ENCODE data around the gene FBXL7. TPM values are rescaled to one million over a fixed set of nuclear protein-coding genes. Genes with fewer than 3 reads are reported as not detected.

Gene FBXL7
- total RNA-seq, 1 donor from 2014 or later: 12.8 TPM

- DNase-seq: no peak
Observed at GRCh38 chr5:15544039-15544438, 44.1 kb downstream of the FBXL7 start.

- DNase-seq: no peak
Observed at GRCh38 chr5:15545082-15545481, 45.1 kb downstream of the FBXL7 start.

DNA sequence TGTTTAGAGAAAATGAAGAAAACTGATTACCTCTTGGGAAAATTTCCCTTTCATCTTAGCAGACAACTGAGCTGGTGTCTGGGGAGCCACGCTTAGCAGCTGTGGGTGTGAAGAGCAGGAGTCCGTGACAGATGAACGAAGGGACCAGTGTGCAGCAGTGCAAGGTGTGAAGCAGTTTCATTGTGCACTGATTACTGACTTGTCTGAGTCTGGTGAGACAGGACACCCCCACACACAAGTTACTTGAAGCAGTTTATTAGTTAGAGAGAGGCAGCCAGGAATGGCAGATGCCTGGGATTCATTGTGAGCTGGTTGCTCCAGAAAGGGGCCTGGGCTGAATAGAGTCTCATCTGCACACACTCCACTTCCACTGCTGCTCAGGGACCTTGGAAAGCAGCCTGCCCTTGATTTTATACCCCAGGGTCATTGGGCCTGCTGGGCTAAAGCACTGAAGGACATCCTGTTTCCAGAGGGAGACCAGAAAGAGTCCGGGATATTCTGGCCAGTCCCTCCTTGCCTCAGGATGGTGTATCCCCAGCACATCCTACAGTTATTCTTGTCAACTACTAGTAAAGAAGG is 47.4 kb downstream of the FBXL7 start:
- no peak for DNase-seq

GRCh38 chr5:15549961-15550360 is 50.0 kb downstream of the FBXL7 start:
- DNase-seq: no peak

DNA sequence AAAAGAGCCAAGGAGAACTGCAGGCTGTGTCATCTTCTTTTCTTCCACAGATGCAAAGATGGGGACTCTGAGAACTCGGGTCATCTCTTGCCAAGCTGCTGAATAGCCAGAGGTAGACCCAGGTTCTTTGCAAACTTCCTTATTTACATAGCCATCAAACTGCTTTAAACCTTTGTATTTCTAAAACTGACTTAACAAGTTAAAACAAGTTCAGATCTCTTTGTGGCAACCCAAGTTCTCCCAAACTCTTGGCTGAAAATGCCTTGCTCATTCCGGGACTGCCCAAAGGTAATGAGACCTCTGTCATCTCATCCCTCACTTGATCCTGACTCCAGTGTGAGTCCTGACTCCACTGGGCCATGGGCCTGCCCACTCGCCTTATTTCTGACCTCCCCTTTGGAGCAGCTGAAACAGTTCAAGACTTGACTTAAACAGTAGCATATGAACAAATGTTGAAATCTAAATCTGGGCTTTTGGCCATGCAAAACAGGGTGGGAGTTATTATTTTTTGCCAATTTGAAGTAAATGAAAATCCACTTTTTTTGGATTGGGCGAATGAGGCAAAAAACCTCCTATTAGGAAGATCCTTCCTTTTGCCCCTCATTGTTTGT is 50.6 kb downstream of the FBXL7 start:
- peak; percentile 45 for DNase-seq

DNA sequence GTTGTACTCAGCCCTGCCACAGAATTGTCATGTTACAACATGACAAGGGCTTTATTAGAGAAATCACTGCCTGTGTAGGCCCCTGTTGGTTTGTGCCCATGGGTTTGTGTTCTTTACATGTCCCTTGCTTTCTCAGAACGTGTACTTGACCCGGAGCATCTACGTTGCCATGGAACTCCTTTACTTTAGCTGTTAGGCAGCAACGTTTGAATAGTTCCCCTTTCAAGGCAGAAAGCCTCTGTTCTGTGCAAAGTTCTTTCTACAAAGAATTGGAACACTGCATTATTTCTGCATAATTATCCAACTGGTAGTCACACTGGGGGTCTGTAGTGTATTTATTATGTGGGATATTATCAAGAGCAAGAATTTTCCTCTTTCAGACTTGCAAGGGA is 51.1 kb downstream of the FBXL7 start:
- DNase-seq: no peak

DNA sequence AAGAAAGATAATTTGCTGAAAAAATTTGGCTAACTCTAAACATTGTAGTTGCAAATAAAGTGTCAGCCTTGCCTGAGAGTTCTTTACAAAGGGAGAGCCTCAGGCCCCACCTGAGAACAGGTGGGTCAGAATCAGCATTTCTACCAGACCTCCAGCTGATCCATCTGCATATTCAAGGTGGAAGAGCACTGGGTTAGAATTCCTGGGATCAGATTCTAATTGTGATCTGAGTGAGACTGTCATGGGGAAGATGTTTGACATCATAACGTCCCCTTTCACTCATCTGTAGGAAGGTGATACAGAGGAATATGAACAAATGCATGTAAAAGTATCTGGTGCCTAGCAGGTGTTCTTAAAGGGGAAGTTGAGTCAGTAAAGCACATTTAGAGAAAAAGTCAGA is 54.6 kb downstream of the FBXL7 start:
- no peak for DNase-seq

- peak; percentile 81 for DNase-seq
Observed at GRCh38 chr5:15555176-15555575, 55.2 kb downstream of the FBXL7 start.

- peak; percentile 36 for DNase-seq
Observed at GRCh38 chr5:15558240-15558639, 58.3 kb downstream of the FBXL7 start.

DNA sequence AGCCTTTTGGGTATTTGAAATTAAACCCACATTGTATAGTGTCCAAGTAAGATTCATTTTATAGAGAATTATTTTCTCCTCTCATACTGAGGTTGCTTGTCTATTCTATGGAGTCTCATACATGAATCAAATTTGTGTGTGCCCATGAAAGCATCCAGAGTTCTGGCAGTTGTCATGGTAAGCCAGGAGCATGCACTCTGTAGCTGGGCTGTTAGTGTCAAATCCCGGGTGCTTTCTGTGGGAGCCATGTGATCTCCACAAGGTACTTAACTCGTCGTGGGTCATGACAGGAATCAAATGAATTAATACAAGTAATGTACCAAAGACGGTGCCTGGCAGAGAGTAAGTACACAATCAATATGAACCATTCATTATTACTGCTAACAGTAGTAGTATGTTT is 58.7 kb downstream of the FBXL7 start:
- no peak for DNase-seq

- DNase-seq: no peak
Observed at GRCh38 chr5:15560421-15560820, 60.4 kb downstream of the FBXL7 start.

DNA sequence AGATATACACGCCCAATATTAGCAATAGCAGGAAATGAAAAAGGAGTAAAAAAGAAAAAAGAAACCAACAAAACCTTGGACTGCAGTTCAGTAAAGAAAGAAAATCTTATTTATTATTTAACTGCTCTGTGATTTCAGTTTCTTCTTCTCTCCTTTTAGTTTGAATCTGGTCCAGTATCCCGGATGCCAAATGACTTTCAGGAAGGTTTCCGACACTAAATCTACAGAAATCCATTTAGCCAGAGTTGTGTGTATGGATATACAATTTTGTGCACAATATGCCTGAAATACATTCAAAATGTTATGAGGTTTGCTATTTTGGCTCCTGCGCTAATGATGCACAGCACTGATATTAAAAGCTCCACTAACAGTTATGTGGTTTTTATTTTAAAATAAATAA is 64.5 kb downstream of the FBXL7 start:
- no peak for DNase-seq

DNA sequence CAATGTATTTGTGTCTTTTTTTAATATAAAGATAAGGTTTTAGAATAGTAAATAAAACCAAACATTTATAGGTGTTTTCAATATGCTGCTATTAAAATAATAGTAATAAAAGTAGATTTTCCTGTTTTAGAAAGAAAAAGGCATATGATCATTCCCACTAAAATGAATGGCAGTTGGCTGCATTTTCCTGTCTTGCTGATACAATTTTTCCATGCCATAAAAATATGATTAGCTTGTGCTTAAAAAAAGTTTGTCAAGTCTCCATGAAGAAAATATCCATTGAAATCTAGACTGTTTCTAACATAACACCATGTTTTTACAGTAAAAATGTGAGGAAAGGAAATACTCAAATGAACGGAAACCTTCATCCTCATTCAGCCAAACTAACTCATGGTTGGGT is 65.0 kb downstream of the FBXL7 start:
- no peak for DNase-seq

DNA sequence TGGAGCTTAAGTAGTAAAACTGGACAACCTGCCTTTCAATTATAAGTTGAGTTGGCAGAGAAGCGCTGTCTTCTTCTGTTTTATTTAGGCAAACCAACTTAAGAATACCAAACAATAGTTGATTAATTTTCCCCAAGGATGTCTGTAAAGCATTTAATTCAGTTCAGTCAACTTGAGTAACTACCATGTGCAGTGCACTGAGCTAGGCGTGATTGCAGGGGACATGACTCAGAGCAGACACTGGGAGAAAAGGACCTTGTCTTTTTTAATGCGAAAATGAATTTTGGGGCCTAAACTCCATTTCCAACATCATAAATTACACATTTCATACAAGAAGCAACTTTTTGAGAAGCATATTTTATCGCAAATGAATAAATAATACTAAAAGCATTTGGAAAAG is 66.3 kb downstream of the FBXL7 start:
- no peak for DNase-seq

DNA sequence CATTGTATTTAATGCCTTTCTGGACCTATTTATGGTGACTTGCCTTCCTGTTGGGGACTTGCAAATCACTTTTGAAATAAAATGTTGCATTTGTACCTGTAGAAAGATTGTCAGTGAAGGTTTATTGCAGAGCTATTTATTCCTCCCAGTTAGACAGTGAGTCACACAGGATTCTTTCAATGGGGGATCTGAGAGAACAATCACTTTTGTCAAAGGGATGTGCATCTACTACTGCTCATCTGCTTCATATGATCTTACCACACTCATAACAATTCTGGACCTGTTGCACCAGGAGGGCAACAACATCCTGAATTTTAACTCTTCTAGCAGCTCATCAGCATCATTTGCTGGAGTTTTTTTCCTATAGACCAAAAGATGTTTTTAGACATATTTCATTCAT is 66.8 kb downstream of the FBXL7 start:
- no peak for DNase-seq

DNA sequence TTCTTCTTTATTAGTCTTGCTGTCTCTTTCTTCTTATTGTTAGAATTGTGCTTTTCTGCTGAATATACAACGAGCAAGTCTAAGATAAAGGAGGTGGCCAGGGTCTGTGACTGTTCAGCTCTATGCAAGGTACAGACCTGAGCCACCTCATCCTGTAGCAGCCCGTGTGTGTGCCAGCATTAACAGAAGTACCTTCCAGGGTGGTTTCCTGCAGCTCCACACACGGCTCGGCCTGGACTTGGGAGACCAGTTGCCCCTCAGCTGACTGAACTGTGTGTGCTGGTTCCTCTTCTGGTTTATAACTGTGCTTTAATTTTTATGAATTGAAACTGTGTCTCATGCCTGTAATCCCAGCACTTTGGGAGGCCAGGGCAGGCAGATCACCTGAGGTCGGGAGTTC is 70.5 kb downstream of the FBXL7 start:
- DNase-seq: no peak

- DNase-seq: no peak
Observed at GRCh38 chr5:15571081-15571480, 71.1 kb downstream of the FBXL7 start.

DNA sequence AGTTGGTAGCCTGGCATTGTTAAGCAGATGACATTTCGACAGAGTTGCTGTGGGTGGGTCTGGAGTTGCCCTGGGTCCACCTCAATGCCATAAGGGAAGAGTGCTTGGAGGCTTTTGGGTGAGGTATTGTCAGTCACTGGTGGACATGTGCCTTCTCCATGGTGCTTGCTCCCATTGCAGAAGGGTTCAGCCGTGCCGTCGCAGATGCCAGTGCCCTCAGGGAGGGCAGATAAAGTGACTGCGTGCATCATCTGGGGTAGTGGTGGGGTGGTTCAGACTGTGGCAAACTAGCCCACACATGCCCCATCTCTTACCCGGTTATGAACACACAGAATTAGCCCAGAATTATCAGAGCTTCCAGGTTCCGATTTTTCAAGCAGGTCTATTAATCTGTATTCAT is 71.6 kb downstream of the FBXL7 start:
- DNase-seq: no peak

DNA sequence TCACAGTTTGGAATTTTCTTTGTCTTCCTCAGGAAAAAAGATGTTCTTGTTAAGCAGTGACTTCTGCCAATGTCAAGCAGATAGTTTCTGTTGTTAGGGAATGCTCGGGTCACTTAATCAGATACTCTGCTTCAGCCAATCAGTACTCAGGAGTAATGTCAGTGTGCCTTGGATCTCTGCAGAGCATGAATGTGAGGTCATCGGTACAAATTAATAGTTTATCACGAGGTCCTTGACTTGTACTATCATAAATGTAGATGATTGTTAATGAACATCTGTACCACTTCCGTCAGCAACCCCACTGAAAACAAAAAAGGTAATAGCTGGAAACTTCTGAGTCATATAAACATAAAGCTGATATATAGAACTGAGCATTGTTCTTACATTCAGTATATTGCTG is 73.6 kb downstream of the FBXL7 start:
- no peak for DNase-seq

GRCh38 chr5:15574128-15574527 is 74.1 kb downstream of the FBXL7 start:
- DNase-seq: no peak

DNA sequence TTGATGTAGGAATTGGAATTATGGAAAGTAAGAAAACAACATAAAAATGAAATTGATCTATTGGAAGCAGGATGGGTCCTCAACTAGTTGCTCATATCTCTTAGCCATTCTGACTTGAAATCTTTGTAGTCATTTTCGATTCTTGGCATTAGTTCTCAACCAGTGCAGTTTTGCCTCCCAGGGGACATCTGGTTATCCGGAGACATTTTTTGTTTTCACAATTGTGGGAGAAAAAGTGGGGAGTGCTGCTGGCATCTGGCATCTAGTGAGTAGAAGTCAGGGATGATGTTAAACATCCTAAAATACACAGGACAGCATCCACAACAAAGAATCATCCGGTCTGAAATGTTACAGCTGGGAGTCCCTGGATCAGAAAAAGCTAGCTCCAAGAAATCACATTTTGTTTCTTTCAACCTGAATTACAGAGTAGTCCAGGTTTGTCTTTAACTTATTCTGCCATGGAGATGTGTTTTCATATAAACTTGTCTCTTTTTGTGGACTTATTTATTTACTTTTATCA is 74.9 kb downstream of the FBXL7 start:
- peak; percentile 32 for DNase-seq

DNA sequence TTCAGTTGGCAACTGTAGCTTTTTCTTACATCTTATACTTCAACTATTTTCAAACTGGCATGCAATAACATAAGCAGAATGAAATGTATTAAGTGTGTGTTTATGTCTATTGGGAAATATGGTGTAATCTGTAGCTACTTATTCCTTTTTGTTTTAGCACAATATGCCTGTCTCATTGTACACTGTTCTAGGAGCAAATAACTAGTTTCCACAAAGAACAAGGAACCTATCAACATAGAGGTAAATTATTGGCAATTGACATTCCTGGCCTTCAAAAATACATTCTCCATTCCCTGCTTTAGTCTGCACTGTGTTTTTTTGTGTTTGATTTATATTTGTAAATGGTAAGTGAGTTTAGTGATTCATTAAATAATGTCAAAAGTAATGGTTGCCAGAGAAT is 75.7 kb downstream of the FBXL7 start:
- DNase-seq: no peak

DNA sequence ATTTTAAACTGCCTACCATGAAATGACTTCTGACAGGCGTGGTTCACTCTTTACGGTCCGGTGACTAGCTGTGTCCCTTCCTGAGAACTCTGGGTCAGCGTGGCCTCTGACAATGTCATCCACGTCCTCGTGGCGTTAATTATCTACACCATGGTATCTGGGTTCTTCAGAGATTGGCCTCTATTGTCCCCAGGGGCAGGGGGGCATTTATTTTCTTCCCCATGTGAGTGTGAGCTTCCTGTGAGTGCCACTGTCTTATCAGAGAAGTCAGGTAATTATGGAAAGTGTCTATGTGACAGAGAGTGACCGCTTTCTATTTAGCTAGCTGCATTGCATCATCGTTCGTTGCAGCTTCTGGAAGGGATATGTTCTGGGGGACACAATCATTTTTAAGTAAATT is 77.2 kb downstream of the FBXL7 start:
- no peak for DNase-seq

- DNase-seq: peak; percentile 30
Observed at GRCh38 chr5:15577831-15578230, 77.9 kb downstream of the FBXL7 start.

All from tongue (tissue), 2 donors.